GM21423 (cell line): ENCODE data around the gene FBXO2.

Source experiments
- ATAC-seq: cut with Tn5 transposase; IDR thresholded peaks from one replicate; pipeline ENCODE4 v1.9.1; 2021; ENCODE audit warnings: mild to moderate bottlenecking, moderate library complexity; ENCODE audit not compliant: unreplicated experiment

FBXO2 gene

DNA sequence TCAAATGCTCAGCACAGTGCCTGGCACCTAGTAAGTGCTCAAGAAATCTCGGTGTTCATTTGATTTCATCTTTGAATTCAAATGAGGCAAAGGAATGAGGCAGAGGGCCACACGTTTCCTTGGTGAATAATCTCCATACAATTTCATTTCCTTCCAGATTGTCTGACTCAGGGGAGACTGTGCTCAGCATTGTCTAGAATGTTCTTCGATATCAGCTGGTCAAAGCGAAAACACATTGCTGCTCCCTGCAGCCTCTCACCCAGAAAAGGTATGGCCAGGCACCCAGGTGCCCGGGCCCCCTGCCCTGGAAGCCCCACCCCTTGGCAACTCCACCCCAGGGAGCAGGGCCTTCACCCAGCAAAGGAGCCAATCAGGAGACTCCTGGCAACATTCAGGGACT, 55.8 kb downstream of the FBXO2 start:
- ATAC-seq, result no peak
